ENCODE data around the gene GMIP.

DNA sequence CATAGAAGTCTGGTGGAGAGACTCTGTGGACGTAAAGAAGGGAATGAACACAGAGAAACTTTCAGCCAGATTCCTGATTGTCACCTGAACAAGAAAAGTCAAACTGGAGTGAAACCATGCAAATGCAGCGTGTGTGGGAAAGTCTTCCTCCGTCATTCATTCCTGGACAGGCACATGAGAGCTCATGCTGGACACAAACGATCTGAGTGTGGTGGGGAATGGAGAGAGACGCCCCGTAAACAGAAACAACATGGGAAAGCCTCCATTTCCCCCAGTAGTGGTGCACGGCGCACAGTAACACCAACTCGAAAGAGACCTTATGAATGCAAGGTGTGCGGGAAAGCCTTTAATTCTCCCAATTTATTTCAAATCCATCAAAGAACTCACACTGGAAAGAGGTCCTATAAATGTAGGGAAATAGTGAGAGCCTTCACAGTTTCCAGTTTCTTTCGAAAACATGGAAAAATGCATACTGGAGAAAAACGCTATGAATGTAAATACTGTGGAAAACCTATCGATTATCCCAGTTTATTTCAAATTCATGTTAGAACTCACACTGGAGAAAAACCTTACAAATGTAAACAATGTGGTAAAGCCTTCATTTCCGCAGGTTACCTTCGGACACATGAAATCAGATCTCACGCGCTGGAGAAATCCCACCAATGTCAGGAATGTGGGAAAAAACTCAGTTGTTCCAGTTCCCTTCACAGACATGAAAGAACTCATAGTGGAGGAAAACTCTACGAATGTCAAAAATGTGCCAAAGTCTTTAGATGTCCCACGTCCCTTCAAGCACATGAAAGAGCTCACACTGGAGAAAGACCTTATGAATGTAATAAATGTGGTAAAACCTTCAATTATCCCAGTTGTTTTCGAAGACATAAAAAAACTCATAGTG, 36.0 kb upstream of the GMIP start:
- TF ChIP-seq CHD1 (IDR thresholded peaks at IDR 0.05; ENCODE audit: low read depth, low read length) (no peak), FOS (IDR thresholded peaks at IDR 0.05; ENCODE audit: low read depth, low read length) (no peak), RCOR1 (IDR thresholded peaks at IDR 0.05; ENCODE audit: insufficient replicate concordance, low read length) (no peak), RAD21 (IDR thresholded peaks at IDR 0.05; ENCODE audit: low read length) (no peak)
- TF ChIP-seq, protein P1, sequence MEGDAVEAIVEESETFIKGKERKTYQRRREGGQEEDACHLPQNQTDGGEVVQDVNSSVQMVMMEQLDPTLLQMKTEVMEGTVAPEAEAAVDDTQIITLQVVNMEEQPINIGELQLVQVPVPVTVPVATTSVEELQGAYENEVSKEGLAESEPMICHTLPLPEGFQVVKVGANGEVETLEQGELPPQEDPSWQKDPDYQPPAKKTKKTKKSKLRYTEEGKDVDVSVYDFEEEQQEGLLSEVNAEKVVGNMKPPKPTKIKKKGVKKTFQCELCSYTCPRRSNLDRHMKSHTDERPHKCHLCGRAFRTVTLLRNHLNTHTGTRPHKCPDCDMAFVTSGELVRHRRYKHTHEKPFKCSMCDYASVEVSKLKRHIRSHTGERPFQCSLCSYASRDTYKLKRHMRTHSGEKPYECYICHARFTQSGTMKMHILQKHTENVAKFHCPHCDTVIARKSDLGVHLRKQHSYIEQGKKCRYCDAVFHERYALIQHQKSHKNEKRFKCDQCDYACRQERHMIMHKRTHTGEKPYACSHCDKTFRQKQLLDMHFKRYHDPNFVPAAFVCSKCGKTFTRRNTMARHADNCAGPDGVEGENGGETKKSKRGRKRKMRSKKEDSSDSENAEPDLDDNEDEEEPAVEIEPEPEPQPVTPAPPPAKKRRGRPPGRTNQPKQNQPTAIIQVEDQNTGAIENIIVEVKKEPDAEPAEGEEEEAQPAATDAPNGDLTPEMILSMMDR (conservative IDR thresholded peaks at IDR 0.05; ENCODE audit: low read depth, low read length) = no peak
